Activated CD4-positive, CD25-positive, alpha-beta regulatory T cell treated with anti-CD3 and anti-CD28 coated beads, Interleukin-2, amount 50 U/mL, for 72 hours (primary cell): ENCODE results near the gene GAS7.
"Not testable (repeated sequence)": the region's sequence is repeated elsewhere in the genome, so short reads cannot be mapped to it uniquely, and the experiment has no call there.

Experiments
- DNase-seq: peaks from one replicate; pipeline ENCODE4 v3.0.0; 2021

GAS7 gene

DNA sequence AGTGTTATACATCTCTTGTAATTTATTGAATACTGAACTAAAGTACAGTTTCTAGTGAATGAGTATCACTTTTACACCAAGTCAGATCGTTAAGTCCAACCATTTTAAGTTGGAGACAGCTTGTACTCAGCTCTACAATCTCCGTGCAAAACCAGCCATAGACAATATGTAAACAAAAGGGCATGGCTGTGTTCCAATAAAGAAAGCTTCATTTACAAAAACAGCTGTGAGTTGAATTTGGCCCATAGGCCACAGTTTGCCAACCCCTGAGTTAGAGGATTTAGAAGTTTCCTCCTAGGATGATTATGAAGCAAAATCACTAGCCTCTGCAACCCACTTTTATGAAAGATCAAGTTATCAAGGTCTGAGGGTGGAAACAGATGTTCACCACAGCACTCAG lies 187.7 kb downstream of the GAS7 start:
- no peak for DNase-seq

GRCh38 chr17:10003705-10004104 lies 194.7 kb downstream of the GAS7 start:
- no peak for DNase-seq

GRCh38 chr17:10002567-10003360 lies 195.6 kb downstream of the GAS7 start:
- DNase-seq: not testable (repeated sequence)

GRCh38 chr17:10001306-10001873 lies 197.0 kb downstream of the GAS7 start:
- DNase-seq: no peak

GRCh38 chr17:9999919-10000695 lies 198.3 kb downstream of the GAS7 start:
- DNase-seq: no peak

GRCh38 chr17:9998060-9998459 lies 200.3 kb downstream of the GAS7 start:
- DNase-seq: no peak

DNA sequence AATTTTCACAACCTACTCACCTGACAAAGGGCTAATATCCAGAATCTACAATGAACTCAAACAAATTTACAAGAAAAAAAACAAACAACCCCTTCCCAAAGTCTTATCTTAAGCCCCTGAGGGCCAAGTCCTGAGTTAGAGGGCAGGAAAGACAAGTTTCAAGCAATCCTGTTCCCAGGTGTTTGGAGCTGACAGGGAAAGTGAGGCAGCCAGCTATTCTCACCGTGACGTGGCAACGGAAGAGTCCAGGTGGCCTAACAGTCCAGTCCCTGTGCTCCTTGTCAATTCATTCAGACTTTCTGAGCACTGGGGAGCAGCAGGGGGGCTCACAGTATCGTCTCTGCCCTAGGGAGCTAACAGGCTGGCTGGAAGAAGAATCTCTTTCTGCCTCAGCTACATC lies 203.6 kb downstream of the GAS7 start:
- no peak for DNase-seq

GRCh38 chr17:9991796-9992195 lies 206.6 kb downstream of the GAS7 start:
- DNase-seq: no peak

DNA sequence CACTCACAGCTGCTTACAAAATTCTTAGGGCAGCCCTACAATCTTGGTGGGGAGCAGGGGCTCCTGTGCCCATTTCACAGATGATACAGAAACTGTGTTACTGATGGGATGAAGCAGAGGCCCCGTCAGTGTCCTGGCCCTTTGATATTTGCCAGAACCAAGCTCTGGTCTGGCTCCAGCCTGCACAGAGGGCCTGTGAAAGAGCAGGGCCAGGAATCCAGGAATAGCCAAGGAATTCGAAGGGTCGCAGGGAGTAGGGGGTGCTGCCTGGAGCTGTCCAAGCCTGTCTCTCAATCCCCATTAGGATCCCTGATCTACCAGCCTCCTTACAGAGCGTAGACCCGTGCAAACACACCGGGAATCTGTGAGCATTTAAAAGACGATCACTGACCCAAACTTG lies 207.1 kb downstream of the GAS7 start:
- DNase-seq: no peak

- DNase-seq: peak; percentile 32
Observed at GRCh38 chr17:9987779-9988585, 210.4 kb downstream of the GAS7 start.

DNA sequence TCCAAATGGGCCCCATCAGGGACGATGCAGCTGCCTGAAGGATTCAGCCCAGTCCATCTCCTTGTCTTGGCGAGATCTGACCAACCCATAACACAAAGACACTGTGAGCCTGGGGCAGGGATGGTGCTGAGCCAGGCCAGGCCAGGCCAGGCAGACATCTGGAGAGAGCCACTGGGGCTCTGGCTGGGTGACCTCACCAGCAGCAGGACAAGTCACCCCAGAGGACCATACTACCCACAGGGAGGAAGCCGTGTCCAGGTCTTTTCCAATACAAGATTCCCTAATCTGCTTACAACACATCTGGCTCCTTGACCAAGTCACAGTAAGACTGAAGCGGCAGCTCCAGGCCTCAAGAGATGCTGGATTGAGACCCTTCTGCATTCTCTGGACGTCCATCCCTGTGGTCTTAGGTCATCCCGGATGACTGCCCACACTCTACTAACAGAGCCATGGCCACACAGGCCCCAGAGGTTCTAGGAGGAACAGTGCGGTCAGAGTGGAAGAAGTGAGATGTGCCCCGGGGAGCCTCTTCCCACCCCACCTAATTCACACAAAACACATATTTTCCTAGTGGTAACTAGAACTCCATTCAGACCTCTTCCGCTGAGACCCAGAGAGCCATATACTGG lies 211.5 kb downstream of the GAS7 start:
- DNase-seq: no peak

DNA sequence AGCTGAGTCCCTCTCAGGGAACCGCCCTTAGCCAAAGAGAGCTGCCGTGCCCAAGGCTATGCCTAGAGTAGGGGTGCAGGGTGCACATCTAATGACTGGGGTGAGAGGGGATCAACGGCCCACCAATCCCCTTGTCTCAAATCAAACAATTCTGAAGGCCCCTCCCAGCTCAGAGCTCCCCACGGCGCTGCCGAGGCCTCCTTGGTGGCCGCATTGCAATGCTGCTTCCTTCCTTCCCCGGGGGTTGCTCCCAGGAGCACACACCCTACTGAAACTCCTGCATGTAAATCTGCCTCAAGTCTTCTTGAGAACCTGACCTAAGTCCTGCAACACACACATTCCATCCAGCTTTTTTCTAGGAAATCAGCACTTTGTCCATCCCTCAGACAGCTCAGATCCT lies 212.8 kb downstream of the GAS7 start:
- no peak for DNase-seq

DNA sequence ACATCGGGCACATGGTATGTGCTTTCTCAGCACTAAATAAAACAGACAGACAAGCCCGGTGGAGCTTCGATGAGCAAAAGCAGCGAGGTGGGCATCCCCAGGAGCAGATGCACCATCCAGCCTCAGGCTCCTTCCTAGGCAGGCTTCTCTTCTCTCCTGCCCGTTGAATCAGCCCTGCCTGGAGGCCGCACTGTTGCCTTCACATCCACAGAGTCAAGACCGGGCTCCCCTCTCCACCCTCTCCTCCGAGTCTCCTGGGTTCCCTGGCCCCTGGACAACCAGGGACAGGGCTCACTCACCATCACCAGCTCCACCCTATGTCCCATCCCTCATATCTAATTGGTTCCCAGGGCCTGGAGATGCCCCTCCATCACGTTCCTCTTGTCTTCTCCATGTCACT lies 213.6 kb downstream of the GAS7 start:
- no peak for DNase-seq

GRCh38 chr17:9982159-9982558 lies 216.2 kb downstream of the GAS7 start:
- DNase-seq: no peak

- DNase-seq: no peak
Observed at GRCh38 chr17:9981344-9981915, 217.0 kb downstream of the GAS7 start.

GRCh38 chr17:9979463-9979995 lies 218.9 kb downstream of the GAS7 start:
- no peak for DNase-seq

DNA sequence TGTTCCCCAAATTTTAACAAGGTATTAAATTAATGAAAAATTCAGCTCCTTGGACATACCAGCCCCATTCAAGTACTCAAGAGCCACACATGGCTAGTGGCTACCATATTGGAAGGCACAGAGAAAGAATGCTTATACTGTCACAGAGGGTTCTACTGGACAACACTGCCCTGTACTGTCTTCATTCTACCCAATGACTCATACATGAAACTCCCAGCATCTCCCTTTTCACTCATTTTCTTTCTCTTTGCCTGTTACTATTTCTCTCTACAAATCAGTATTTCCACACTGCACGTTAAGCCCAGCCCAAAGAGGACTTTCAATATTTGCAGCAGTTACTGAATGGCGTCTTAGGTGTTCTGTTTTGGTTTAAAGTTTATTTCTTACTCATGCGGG lies 221.2 kb downstream of the GAS7 start:
- DNase-seq: no peak

GRCh38 chr17:9976283-9977179 lies 221.9 kb downstream of the GAS7 start:
- no peak for DNase-seq

DNA sequence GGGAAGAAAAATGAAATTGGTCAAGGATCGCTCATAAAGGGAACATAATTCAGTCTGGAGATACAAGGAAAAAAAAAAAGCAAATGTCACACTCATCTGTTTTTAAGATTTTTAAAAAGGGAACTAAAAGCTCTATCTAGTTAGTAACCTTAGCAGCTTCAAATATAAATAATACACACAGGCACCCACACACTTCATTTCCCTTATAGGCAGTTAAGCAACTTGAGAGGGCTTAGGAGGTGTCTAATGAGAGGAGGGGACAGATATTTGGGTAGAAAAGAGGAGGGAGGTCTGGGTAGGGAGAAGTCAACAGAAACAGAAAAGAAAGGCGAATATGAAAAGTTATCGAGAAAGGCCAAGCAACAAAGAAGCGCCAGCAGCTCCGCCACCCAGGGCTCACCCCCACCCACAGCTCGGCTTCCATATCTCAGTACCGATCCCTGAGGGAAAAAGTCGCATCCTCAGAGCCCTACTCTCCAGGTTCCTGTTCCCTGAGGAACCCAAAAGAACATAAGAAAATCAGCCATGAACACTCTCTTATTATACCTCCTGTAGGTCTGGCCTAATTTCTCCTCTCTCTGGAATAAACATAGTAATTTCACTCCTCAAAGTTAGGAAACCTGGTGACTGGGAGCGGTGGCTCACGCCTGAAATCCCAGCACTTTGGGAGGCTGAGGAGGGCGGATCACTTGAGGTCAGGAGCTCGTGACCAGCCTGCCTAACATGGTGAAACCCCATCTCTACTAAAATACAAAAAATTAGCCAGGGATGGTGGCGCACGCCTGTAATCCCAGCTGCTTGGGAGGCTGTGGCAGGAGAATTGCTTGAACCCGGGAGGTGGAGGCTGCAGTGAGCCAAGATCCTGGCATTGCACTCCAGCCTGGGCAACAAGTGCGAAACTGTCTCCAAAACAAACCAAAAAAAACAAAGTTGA lies 223.7 kb downstream of the GAS7 start:
- no peak for DNase-seq
